ENCODE results near the gene FOXK1.

The FOXK1 gene

GRCh38 chr7:4653771-4654170 is 28.3 kb upstream of the FOXK1 start:
- TF ChIP-seq CTCF (IDR thresholded peaks at IDR 0.05; ENCODE audit: low read depth, low read length) = no peak
- no peak for TF ChIP-seq MAX (IDR thresholded peaks at IDR 0.05; ENCODE audit: low read depth, low read length)
- no peak for TF ChIP-seq MYC (IDR thresholded peaks at IDR 0.05; ENCODE audit: low read depth, low read length)
- no peak for TF ChIP-seq POLR2A (IDR thresholded peaks at IDR 0.05; ENCODE audit: extremely low read depth, insufficient read length)
- no peak overlapping the region for H3K4me3 ChIP-seq (ENCODE audit: low read depth, low read length)
- DNase-seq (ENCODE audit: low read depth) = no peak

GRCh38 chr7:4655311-4655710 is 26.8 kb upstream of the FOXK1 start:
- H3K4me3 ChIP-seq (ENCODE audit: low read depth, low read length) = no peak overlapping the region
- TF ChIP-seq MYC (IDR thresholded peaks at IDR 0.05; ENCODE audit: low read depth, low read length) (no peak), CTCF (IDR thresholded peaks at IDR 0.05; ENCODE audit: low read depth, low read length) (no peak), MAX (IDR thresholded peaks at IDR 0.05; ENCODE audit: low read depth, low read length) (no peak), POLR2A (IDR thresholded peaks at IDR 0.05; ENCODE audit: extremely low read depth, insufficient read length) (no peak)
- no peak for DNase-seq (ENCODE audit: low read depth)

GRCh38 chr7:4655896-4656295 is 26.2 kb upstream of the FOXK1 start:
- H3K4me3 ChIP-seq (ENCODE audit: low read depth, low read length) = no peak overlapping the region
- TF ChIP-seq MAX (IDR thresholded peaks at IDR 0.05; ENCODE audit: low read depth, low read length) (no peak), POLR2A (IDR thresholded peaks at IDR 0.05; ENCODE audit: extremely low read depth, insufficient read length) (no peak), MYC (IDR thresholded peaks at IDR 0.05; ENCODE audit: low read depth, low read length) (no peak), CTCF (IDR thresholded peaks at IDR 0.05; ENCODE audit: low read depth, low read length) (no peak)
- DNase-seq (ENCODE audit: low read depth) = no peak

GRCh38 chr7:4657640-4658417 is 24.3 kb upstream of the FOXK1 start:
- no peak for TF ChIP-seq MAX (IDR thresholded peaks at IDR 0.05; ENCODE audit: low read depth, low read length)
- no peak for DNase-seq (ENCODE audit: low read depth)
- H3K4me3 ChIP-seq (ENCODE audit: low read depth, low read length) = no peak overlapping the region

GRCh38 chr7:4659551-4660286 is 22.4 kb upstream of the FOXK1 start:
- no peak overlapping the region for H3K4me3 ChIP-seq (ENCODE audit: low read depth, low read length)
- no peak for TF ChIP-seq MAX (IDR thresholded peaks at IDR 0.05; ENCODE audit: low read depth, low read length)
- TF ChIP-seq CTCF (IDR thresholded peaks at IDR 0.05; ENCODE audit: low read depth, low read length) = peak; percentile 45
- no peak for TF ChIP-seq MYC (IDR thresholded peaks at IDR 0.05; ENCODE audit: low read depth, low read length)
- TF ChIP-seq POLR2A (IDR thresholded peaks at IDR 0.05; ENCODE audit: extremely low read depth, insufficient read length) = no peak
- DNase-seq (ENCODE audit: low read depth) = peak; percentile 48

GRCh38 chr7:4661871-4662270 is 20.2 kb upstream of the FOXK1 start:
- no peak overlapping the region for H3K4me3 ChIP-seq (ENCODE audit: low read depth, low read length)
- DNase-seq (ENCODE audit: low read depth) = no peak
- TF ChIP-seq CTCF (IDR thresholded peaks at IDR 0.05; ENCODE audit: low read depth, low read length) (no peak), POLR2A (IDR thresholded peaks at IDR 0.05; ENCODE audit: extremely low read depth, insufficient read length) (no peak), MAX (IDR thresholded peaks at IDR 0.05; ENCODE audit: low read depth, low read length) (no peak), MYC (IDR thresholded peaks at IDR 0.05; ENCODE audit: low read depth, low read length) (no peak)
